Cardiac muscle cell (in vitro differentiated cells and primary cell): Measurements from ENCODE around the gene ASB15. TPM values are rescaled to one million over a fixed set of nuclear protein-coding genes. Genes with fewer than 3 reads are reported as not detected.

Experiments used
- DNase-seq, 2 donors: peaks; one replicate each; pipeline versions ENCODE4 v3.0.0 to v3.0.0-alpha.2; 2010 to 2017; ENCODE audit warnings: low read depth in 1 of 2, low spot score in 1 of 2
- H3K27ac ChIP-seq: fragments of 200-600 bp; sonication (generic); 2 replicates; pipeline ENCODE4 v1.5.1; 2016
- H3K27me3 ChIP-seq: fragments of 200-600 bp; sonication (generic); 2 replicates; pipeline ENCODE4 v1.6.0; 2016; ENCODE audit warnings: control low read depth
- H3K36me3 ChIP-seq: fragments of 200-600 bp; sonication (generic); 2 replicates; pipeline ENCODE4 v1.5.1; 2016; ENCODE audit warnings: control low read depth
- H3K4me1 ChIP-seq: fragments of 200-600 bp; sonication (generic); 2 replicates; pipeline ENCODE4 v1.8.1; 2017; ENCODE audit warnings: low read depth, mild to moderate bottlenecking, mixed run types
- H3K4me3 ChIP-seq: fragments of 200-600 bp; sonication (generic); 2 replicates; pipeline ENCODE4 v1.5.1; 2016; ENCODE audit warnings: mild to moderate bottlenecking
- H3K9me3 ChIP-seq: fragments of 200-600 bp; sonication (generic); 2 replicates; pipeline ENCODE4 v1.5.1; 2017; ENCODE audit warnings: low read depth, mild to moderate bottlenecking, control low read depth
- CTCF ChIP-seq: IDR thresholded peaks from 2 replicates; pipeline ENCODE4 v1.5.1; 2012; ENCODE audit warnings: low read depth, mild to moderate bottlenecking, low read length
- polyA plus RNA-seq: library from polyadenylated mRNA; unstranded; fragments of >200 nt; fragmentation: Nextera tagmentation; extraction: Ambion mirVana; gene quantifications from 2 replicates; pipeline ENCODE4 v1.2.1, GENCODE V29; 2016
- total RNA-seq: library from RNA; depleted of rRNA; stranded (reverse); fragments of >200 nt; gene quantifications from 2 replicates; pipeline ENCODE4 v1.2.3, GENCODE V29; 2016

The ASB15 gene
- total and polyA plus RNA-seq, 2 experiments from 2014 or later = not detected

DNA sequence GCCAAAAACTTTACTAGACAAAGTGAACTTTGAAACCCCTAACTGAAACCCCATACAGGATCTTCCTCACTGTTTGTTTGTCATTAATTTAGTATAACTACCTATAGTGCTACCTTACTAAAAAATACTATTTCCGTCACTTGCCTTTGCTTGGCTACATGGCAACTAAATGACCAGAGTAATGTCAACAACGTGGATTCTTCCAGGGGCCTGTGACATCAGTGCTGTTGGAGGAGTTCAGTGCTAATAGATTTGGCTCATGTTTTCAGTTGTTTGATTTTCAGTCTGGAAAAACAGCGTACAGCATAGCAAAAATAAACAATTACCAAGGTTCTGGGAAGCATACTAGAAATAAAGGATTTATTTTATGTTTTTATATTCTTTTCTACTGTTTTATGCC is 3.0 kb upstream of the ASB15 start:
- Histone ChIP-seq H3K4me1 (peaks cover 12% of the 10 kb centered on the region), H3K9me3 (no peaks in the 10 kb centered on the region), H3K4me3 (no peak overlapping the region), H3K27me3 (no peaks in the 10 kb centered on the region), H3K27ac (no peak overlapping the region), H3K36me3 (no peaks in the 10 kb centered on the region)
- no peak for DNase-seq
- TF ChIP-seq CTCF = no peak

GRCh38 chr7:123599766-123600165 is 1.9 kb upstream of the ASB15 start:
- no peak for DNase-seq
- TF ChIP-seq CTCF = no peak
- no peak overlapping the region for H3K4me3 ChIP-seq
- H3K36me3 ChIP-seq = no peaks in the 10 kb centered on the region
- H3K27me3 ChIP-seq = no peaks in the 10 kb centered on the region
- H3K27ac ChIP-seq = peak overlapping the region; percentile 41
- H3K4me1 ChIP-seq = peaks cover 12% of the 10 kb centered on the region
- no peaks in the 10 kb centered on the region for H3K9me3 ChIP-seq

- DNase-seq = no peak
- Histone ChIP-seq H3K36me3 (no peaks in the 10 kb centered on the region), H3K9me3 (no peaks in the 10 kb centered on the region), H3K27me3 (no peaks in the 10 kb centered on the region), H3K27ac (no peak overlapping the region), H3K4me1 (peaks cover 12% of the 10 kb centered on the region), H3K4me3 (no peak overlapping the region)
- TF ChIP-seq CTCF = no peak
Measured at GRCh38 chr7:123600876-123601275, 745 bp upstream of the ASB15 start.

- Histone ChIP-seq H3K27me3 (no peaks in the 10 kb centered on the region), H3K4me3 (no peak overlapping the region), H3K4me1 (peaks cover 12% of the 10 kb centered on the region), H3K36me3 (no peaks in the 10 kb centered on the region), H3K9me3 (no peaks in the 10 kb centered on the region), H3K27ac (no peak overlapping the region)
- no peak for DNase-seq
- no peak for TF ChIP-seq CTCF
Measured at GRCh38 chr7:123602648-123603047, 1.0 kb downstream of the ASB15 start.

DNA sequence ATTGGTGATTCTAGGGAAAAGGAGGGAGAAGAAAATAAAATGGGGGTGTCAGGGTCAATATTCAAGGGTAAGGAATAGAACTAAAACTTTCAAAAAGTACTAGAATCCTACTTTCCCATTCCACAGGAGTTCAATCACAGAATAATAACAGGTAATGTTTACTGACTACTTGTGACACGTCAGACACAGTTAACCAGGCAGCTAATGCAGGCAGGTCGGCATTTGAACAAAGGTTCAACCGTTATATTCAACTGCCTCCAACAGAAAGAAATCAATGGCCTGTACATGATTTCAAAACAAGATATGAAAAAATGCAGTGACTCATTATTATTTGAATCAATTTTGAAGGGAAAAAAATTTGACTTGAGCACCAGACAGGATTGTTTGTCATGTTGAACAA is 3.1 kb downstream of the ASB15 start:
- Histone ChIP-seq H3K36me3 (no peaks in the 10 kb centered on the region), H3K9me3 (no peaks in the 10 kb centered on the region), H3K27ac (no peak overlapping the region), H3K4me3 (no peak overlapping the region), H3K27me3 (no peaks in the 10 kb centered on the region), H3K4me1 (peaks cover 11% of the 10 kb centered on the region)
- no peak for DNase-seq
- no peak for TF ChIP-seq CTCF

DNA sequence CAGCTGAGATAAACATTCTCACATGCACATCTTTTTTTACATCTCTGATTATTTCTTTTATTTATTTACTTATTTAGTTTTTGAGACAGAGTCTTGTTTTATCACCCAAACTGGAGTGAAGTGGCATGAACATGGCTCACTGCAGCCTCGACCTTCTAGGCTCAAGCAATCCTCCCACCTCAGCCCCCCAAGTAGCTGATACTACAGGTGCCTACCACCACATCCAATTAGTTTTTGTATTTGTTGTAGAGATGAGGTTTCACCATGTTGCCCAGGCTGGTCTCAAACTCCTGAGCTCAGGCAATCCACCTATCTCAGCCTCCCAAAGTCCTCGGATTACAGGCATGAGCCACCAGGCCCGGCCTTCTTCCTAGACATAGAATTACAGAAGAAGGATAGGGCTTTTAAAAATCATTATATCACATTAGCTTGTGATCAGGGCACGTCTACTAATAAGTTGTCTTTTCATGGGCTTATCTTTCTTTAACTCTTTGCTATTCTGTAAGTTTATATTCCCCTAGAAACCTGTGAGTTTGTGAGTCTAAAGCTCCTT is 5.9 kb downstream of the ASB15 start:
- no peak for TF ChIP-seq CTCF

More for the DNA sequence above, 5.9 kb downstream of the ASB15 start:
- no peak for DNase-seq
- Histone ChIP-seq H3K9me3 (no peaks in the 10 kb centered on the region), H3K4me3 (no peak overlapping the region), H3K27me3 (no peaks in the 10 kb centered on the region), H3K27ac (no peak overlapping the region), H3K4me1 (peaks cover 11% of the 10 kb centered on the region), H3K36me3 (no peaks in the 10 kb centered on the region)
